Activated T-helper 1 cell treated with Interleukin-2 at 50 U/mL for 16 hours (primary cell): ENCODE data around the gene DDAH2.
A peak's percentile ranks its signal among the peaks of the same experiment; 100 is the strongest.

Experiments
- DNase-seq: peaks from one replicate; pipeline ENCODE4 v3.0.0-alpha.2; 2020; ENCODE audit warnings: low read depth

The DDAH2 gene

GRCh38 chr6:31730631-31731086 lies 1.6 kb upstream of the DDAH2 start:
- no peak for DNase-seq

DNA sequence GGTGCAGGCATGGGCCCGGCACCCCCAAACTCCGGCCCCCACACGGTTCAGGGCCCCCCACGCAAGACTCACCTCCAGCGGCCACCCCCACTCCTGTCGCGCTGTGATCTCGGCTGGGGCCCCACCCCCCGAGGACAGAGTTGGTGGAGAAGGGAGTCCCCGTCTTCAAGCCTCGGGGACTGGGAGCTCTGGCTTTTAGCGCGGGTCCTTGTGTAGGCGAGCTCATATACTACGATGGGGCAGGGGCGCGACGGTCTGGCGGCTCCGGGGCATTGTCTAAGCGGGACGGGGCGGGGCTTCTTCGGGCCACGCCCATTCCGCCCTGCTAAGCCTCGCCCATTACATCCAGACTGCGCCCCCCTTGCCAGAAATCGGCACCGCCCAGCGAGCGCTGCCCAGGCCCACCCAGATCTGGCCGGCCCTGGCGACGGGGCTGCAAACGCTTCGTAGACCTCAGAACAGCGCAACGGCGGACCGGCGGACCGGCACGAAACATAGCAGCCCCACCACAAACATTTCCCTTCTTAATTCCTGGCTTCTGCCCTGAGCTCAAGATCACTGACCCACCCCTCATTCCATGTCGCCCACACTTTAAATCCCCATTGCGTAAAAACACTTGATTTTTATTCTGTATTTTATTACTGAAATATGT lies 1.0 kb upstream of the DDAH2 start:
- DNase-seq, result peak; percentile 40

DNA sequence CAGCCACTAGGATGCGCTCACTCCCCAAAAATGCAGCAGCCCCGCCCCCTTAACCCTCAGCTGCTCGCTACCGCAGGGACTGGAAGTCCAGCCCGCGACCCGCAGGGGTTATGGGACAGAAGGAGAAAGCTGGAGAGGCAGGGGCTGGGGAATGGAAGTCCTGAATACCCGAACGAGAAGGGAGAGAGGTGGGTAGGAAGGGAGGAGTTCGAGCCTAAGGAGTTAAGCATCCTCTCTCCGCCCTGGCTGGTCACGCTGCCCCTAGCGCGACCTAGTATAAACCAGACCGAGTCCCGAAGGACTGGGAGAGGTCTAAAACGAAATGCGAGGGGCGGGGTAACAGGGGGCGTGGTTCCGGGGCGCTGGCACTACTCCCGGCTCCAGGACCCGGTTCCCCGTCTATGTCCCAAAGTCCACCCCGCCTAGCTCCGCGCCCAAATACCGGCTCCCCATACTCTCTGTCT lies 448 bp upstream of the DDAH2 start:
- peak; percentile 62 for DNase-seq

GRCh38 chr6:31727717-31728671 lies 1.1 kb downstream of the DDAH2 start:
- no peak for DNase-seq

GRCh38 chr6:31727034-31727716 lies 1.9 kb downstream of the DDAH2 start:
- DNase-seq, result no peak

GRCh38 chr6:31725502-31726350 lies 3.4 kb downstream of the DDAH2 start:
- DNase-seq, result no peak

GRCh38 chr6:31723980-31724691 lies 5.0 kb downstream of the DDAH2 start:
- no peak for DNase-seq

DNA sequence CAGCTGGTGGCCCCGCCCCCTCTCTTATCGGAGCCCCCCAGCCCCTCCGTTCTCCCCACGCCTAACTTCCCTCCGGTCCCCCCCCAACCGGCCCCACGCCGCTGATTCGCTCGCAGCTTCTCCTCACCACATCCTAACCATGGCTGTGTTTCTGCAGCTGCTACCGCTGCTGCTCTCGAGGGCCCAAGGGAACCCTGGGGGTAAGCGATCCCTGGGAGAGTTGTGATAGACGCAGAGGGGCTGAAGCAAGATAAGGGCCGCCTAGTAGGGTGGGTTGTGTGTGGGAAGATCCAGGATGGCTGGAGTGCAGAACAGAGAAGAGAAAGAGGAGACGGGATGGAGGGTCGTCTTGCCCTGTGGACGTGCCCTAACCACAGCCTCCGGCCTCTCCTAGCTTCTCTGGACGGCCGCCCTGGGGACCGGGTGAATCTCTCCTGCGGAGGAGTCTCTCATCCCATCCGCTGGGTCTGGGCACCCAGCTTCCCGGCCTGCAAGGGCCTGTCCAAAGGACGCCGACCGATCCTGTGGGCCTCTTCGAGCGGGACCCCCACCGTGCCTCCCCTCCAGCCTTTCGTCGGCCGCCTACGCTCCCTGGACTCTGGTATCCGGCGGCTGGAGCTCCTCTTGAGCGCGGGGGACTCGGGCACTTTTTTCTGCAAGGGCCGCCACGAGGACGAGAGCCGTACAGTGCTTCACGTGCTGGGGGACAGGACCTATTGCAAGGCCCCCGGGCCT lies 5.7 kb downstream of the DDAH2 start, which contains the start of gene MPIG6B:
TSS of gene MPIG6B (plus strand) at position 129 of the 735 bp plus-strand sequence. CDS start at position 140, 11 bp downstream.
- DNase-seq, result no peak

- DNase-seq, result no peak
These were observed 6.9 kb downstream of the DDAH2 start for GRCh38 chr6:31722173-31722572.

- no peak for DNase-seq
These were observed 7.6 kb downstream of the DDAH2 start, which contains the start of gene LY6G6C for GRCh38 chr6:31721351-31722020. Gene LY6G6C (minus strand): TSS chr6:31721746. CDS start chr6:31721679, 67 bp downstream.

- no peak for DNase-seq
These were observed 8.8 kb downstream of the DDAH2 start for GRCh38 chr6:31720196-31720770.

DNA sequence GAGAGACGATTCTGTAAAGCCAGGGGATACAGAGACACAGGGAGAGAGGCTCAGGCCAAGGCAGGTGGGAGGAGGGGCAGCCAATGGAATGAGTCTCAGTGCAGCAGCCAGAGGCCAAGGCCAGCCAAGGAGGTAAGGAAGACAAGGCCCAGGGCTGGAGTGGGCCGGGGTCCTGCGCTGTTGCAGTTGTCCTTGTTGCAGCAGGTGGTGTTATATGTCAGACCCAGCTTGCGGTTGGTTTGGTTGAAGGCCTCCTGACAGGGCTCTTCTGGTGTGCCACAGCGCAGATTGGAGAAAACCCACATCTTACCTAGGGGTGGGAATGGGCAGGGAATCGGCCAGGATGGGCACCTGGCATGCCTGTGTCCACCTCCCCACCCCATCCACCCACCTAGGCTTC lies 10.1 kb downstream of the DDAH2 start:
- no peak for DNase-seq

DNA sequence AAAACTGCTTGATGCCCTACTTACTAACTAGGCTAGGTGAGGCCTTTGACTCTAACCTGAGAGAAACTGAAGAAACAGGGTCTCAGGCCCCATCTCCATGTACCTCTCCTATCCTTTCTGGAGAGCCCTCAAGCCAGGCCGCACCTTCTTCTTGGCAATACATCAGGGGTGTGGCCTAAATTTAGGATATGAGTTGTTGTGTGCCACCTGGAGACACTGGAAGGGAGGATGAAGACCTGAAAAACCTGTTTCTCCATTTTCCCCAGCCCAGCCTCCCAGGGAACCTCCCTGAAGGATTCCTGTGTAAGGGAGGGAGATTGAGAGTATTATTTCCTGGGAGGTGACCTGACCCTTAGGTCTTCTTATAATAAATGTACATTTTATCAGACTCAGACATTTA lies 10.8 kb downstream of the DDAH2 start:
- no peak for DNase-seq

GRCh38 chr6:31717499-31718222 lies 11.4 kb downstream of the DDAH2 start:
- no peak for DNase-seq

- no peak for DNase-seq
These were observed 13.8 kb downstream of the DDAH2 start, which contains the start of gene LY6G6D for GRCh38 chr6:31715022-31715958. Gene LY6G6D (plus strand): TSS chr6:31715348. CDS start chr6:31715356, 8 bp downstream.

- DNase-seq, result no peak
These were observed 15.0 kb downstream of the DDAH2 start for GRCh38 chr6:31713991-31714684.
